ENCODE results near the gene FPGS.

The FPGS gene

DNA sequence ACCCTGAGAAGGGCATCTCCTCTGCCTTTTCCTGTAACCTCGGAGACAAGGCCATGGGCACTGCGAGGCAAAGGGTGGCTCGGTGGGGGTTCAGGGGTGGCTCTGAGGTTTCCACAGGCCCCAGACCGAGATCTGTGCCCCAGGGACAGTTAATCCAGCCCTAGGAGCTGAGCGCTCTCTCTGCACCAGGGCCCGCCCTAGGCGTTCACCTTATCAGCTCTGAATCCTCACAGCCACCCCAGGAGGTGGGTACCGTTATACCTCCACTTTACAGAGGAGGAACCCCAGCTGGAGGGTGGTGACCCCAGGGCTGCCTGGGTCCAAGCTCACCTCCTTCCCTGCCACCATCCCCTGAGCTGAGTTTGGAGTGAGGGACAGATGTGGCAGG, 54.0 kb downstream of the FPGS start:
- no peak overlapping the region for H3K9ac ChIP-seq (ENCODE audit: low read length)
- H3K79me2 ChIP-seq (ENCODE audit: insufficient read depth, low read length), result no peaks in the 10 kb centered on the region
- no peak overlapping the region for H3K27ac ChIP-seq (ENCODE audit: low read depth, low read length, poor library complexity, severe bottlenecking)
- H3F3A ChIP-seq (ENCODE audit: insufficient read depth, low read length), result no peaks in the 10 kb centered on the region
- H3K27me3 ChIP-seq (ENCODE audit: insufficient read depth, low read length), result peaks cover 3% of the 10 kb centered on the region
- no peak overlapping the region for H3K4me2 ChIP-seq (ENCODE audit: low read length)
- H2AFZ ChIP-seq (ENCODE audit: low read length), result no peak overlapping the region
- peaks cover 4% of the 10 kb centered on the region for H3K4me1 ChIP-seq (ENCODE audit: insufficient read depth, low read length, severe bottlenecking)
- no peak overlapping the region for H3K4me3 ChIP-seq (ENCODE audit: low read depth, low read length, poor library complexity, severe bottlenecking)
- no peak for TF ChIP-seq CTCF (IDR thresholded peaks at IDR 0.05; ENCODE audit: low read length)
- TF ChIP-seq EZH2 (IDR thresholded peaks at IDR 0.05; ENCODE audit: borderline replicate concordance, low read length), result no peak
- H3K9me2 ChIP-seq (ENCODE audit: low read depth, low read length), result no peaks in the 10 kb centered on the region
- no peaks in the 10 kb centered on the region for H4K20me1 ChIP-seq (ENCODE audit: insufficient read depth, low read length)
- H3K9me3 ChIP-seq (ENCODE audit: low read length), result no peaks in the 10 kb centered on the region
- no peaks in the 10 kb centered on the region for H3K36me3 ChIP-seq (ENCODE audit: insufficient read depth, low read length)

DNA sequence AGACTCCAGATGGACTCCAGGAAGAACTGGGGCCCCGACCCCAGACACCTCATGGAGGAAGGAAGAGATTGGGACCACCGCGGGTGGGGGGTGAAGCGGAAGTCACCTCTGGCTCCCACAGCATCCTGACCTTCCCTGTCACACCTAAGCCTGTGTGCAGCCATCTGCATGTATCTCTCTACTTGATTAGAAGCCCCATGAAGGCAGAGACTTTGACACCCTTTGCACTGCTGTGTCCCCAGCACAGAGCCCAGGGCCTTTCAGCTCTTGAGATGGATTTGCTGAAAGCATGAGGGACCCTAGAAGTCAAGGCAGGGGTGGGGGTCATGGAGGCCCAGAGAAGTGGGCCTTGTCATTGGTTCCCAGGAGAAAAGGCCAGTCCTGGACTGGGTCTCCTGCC, 54.6 kb downstream of the FPGS start:
- no peak overlapping the region for H3K9ac ChIP-seq (ENCODE audit: low read length)
- no peaks in the 10 kb centered on the region for H3K9me2 ChIP-seq (ENCODE audit: low read depth, low read length)
- no peak overlapping the region for H3K4me2 ChIP-seq (ENCODE audit: low read length)
- no peaks in the 10 kb centered on the region for H3K36me3 ChIP-seq (ENCODE audit: insufficient read depth, low read length)
- no peak overlapping the region for H2AFZ ChIP-seq (ENCODE audit: low read length)
- H3K27ac ChIP-seq (ENCODE audit: low read depth, low read length, poor library complexity, severe bottlenecking), result no peak overlapping the region
- H3K4me3 ChIP-seq (ENCODE audit: low read depth, low read length, poor library complexity, severe bottlenecking), result no peak overlapping the region
- no peaks in the 10 kb centered on the region for H3F3A ChIP-seq (ENCODE audit: insufficient read depth, low read length)
- peaks cover 9% of the 10 kb centered on the region for H3K4me1 ChIP-seq (ENCODE audit: insufficient read depth, low read length, severe bottlenecking)
- no peaks in the 10 kb centered on the region for H3K9me3 ChIP-seq (ENCODE audit: low read length)
- no peaks in the 10 kb centered on the region for H4K20me1 ChIP-seq (ENCODE audit: insufficient read depth, low read length)
- peaks cover 3% of the 10 kb centered on the region for H3K27me3 ChIP-seq (ENCODE audit: insufficient read depth, low read length)
- TF ChIP-seq EZH2 (IDR thresholded peaks at IDR 0.05; ENCODE audit: borderline replicate concordance, low read length) (no peak), CTCF (IDR thresholded peaks at IDR 0.05; ENCODE audit: low read length) (no peak)
- H3K79me2 ChIP-seq (ENCODE audit: insufficient read depth, low read length), result no peaks in the 10 kb centered on the region

DNA sequence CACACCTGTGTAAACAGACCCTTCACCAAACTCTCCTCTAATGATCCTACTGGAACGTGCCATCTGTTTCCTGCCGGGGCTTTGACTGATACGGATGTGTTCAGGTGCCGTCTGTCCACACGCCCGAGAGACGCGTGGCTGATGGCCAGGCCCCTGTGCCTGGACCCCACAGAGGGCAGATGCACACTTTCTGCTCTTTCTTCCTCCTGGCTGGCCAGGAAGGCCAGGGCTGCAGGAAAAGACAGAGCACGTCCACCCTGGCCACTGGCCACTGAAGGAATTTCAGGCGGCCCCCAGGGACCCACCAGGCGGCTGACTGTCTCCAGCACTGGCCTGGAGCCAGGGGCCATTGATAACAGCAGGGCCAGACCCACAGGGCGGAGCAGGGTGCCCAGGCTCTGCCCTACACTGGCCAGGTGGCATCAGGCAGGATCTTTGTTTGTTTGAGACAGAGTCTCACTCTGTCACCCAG, 55.4 kb downstream of the FPGS start:
- Histone ChIP-seq H3K9ac (ENCODE audit: low read length) (no peak overlapping the region), H3K4me2 (ENCODE audit: low read length) (no peak overlapping the region), H3K4me1 (ENCODE audit: insufficient read depth, low read length, severe bottlenecking) (peaks cover 14% of the 10 kb centered on the region), H3K4me3 (ENCODE audit: low read depth, low read length, poor library complexity, severe bottlenecking) (no peak overlapping the region), H4K20me1 (ENCODE audit: insufficient read depth, low read length) (no peaks in the 10 kb centered on the region), H3K27me3 (ENCODE audit: insufficient read depth, low read length) (peaks cover 3% of the 10 kb centered on the region), H3K79me2 (ENCODE audit: insufficient read depth, low read length) (no peaks in the 10 kb centered on the region), H3F3A (ENCODE audit: insufficient read depth, low read length) (no peaks in the 10 kb centered on the region), H2AFZ (ENCODE audit: low read length) (no peak overlapping the region), H3K36me3 (ENCODE audit: insufficient read depth, low read length) (no peaks in the 10 kb centered on the region), H3K27ac (ENCODE audit: low read depth, low read length, poor library complexity, severe bottlenecking) (no peak overlapping the region), H3K9me3 (ENCODE audit: low read length) (no peaks in the 10 kb centered on the region), H3K9me2 (ENCODE audit: low read depth, low read length) (no peaks in the 10 kb centered on the region)
- TF ChIP-seq EZH2 (IDR thresholded peaks at IDR 0.05; ENCODE audit: borderline replicate concordance, low read length) (no peak), CTCF (IDR thresholded peaks at IDR 0.05; ENCODE audit: low read length) (no peak)
